ENCODE measurements around the gene NVL. TPM values are rescaled to one million over a fixed set of nuclear protein-coding genes. Genes with fewer than 3 reads are reported as not detected.
"Not testable (repeated sequence)": the region's sequence is repeated elsewhere in the genome, so short reads cannot be mapped to it uniquely, and the experiment has no call there.

The NVL gene
- total and polyA plus RNA-seq, 7 experiments from 2014 or later = 16.1 to 48.6 (median 24.7) TPM

DNA sequence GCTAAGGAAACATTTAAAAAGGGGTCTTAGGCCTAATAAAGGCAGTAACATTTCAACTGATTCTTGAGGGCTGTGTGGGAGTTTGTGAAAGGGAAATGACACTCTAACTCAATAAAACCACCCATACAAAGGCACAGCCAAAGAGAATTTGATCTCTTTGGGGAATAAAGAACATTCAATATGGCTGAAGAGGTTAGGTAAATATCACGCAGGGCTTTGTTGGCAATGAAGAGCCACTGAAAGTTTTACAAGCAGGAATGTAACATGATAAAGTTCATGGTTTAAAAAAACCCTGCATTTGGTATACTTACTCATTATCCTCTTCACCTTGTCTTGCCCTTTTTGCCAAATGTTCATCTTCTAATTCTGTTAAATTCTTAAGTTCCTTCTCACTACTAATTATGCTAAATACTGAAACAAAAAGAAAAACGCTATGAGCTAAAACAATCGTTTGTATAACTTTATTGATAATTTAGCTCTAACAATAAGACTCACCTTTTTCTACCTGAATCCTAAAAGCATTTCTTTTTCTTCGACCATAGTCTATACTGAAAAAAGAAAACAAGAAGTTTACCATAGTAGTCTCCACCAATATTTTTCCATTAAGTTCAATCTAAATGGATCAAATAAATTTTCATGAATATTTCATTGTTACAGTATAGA, 12.5 kb downstream of the NVL start:
- H3K27ac Mint-ChIP-seq = peak overlapping the region in 1 of 9 donors; percentile 47
- POLR2A ChIA-PET = interaction anchor here (1.0 kb wide), 1 partner anchor 12 kb away, joined by 3 read pairs; the partner anchor contains the start of gene NVL
- no peak overlapping the region for H3K27ac ChIP-seq (ENCODE audit: low read depth, low read length)
- H3K4me1 ChIP-seq (ENCODE audit: control insufficient read depth in 2 of 2, insufficient read depth in 2 of 2, low read length in 2 of 2) = no peaks in the 10 kb centered on the region
- peaks cover 2 to 26% (median 11%) of the 10 kb centered on the region in 7 donors for H3K4me1 Mint-ChIP-seq
- CTCF ChIA-PET = interaction anchor here (1.1 kb wide), 1 partner anchor 16 kb away, joined by 3 read pairs; no protein-coding TSS in a partner anchor
- no peaks in the 10 kb centered on the region for H3K27me3 ChIP-seq (ENCODE audit: control insufficient read depth in 2 of 2, insufficient read depth in 2 of 2, low read length in 2 of 2)
- ATAC-seq = no peak
- no peak overlapping the region for H3K4me3 ChIP-seq (ENCODE audit: low read length)
- intact Hi-C loops (cut with micrococcal nuclease) = no loop called here
- no peaks in the 10 kb centered on the region for H3K9me3 Mint-ChIP-seq
- peaks cover 0 to 36% (median 5%) of the 10 kb centered on the region in 3 experiments for H3K36me3 ChIP-seq (ENCODE audit: control insufficient read depth in 2 of 3, insufficient read depth in 3 of 3, low read length in 3 of 3)
- H3K27me3 Mint-ChIP-seq = no peaks in the 10 kb centered on the region
- peaks cover 0 to 28% (median 9%) of the 10 kb centered on the region in 5 donors for H3K36me3 Mint-ChIP-seq
- H3K4me3 Mint-ChIP-seq = no peak overlapping the region
- H3K9me3 ChIP-seq (ENCODE audit: control insufficient read depth in 2 of 3, low read length in 3 of 3) = no peaks in the 10 kb centered on the region
- no peak for DNase-seq

DNA sequence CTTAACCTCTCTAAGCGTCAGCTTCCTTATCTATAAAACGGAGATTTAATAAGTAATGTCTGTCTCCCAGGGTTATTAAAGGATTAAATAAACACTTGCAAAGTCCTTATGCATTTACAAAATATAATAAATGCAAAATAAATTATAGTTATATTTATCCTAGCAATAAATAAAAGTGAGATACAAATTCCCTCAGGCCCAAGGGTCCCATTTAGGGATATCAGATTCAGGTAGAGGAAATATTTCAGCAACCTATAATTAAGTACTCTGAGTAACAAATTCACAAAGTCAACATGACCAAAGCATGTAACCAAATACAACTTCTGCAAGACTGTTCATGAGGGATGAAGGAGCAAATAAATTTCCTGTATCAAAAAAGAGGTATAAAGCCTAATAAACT, 17.9 kb downstream of the NVL start:
- H3K4me1 ChIP-seq (ENCODE audit: control insufficient read depth in 2 of 2, insufficient read depth in 2 of 2, low read length in 2 of 2) = no peaks in the 10 kb centered on the region
- H3K9me3 ChIP-seq (ENCODE audit: control insufficient read depth in 2 of 3, low read length in 3 of 3) = no peaks in the 10 kb centered on the region
- ATAC-seq (no peak), DNase-seq (no peak)
- POLR2A ChIA-PET = no interaction called here
- no peak overlapping the region for H3K4me3 ChIP-seq (ENCODE audit: low read length)
- H3K36me3 ChIP-seq (ENCODE audit: control insufficient read depth in 2 of 3, insufficient read depth in 3 of 3, low read length in 3 of 3) = peaks cover 3 to 61% (median 10%) of the 10 kb centered on the region in 3 experiments
- Mint-ChIP-seq H3K4me1 (peaks cover 0 to 6% (median 0%) of the 10 kb centered on the region in 7 donors), H3K27me3 (no peaks in the 10 kb centered on the region), H3K9me3 (no peaks in the 10 kb centered on the region), H3K4me3 (no peak overlapping the region), H3K27ac (no peak overlapping the region), H3K36me3 (peaks cover 0 to 40% (median 13%) of the 10 kb centered on the region in 5 donors)
- no peak overlapping the region for H3K27ac ChIP-seq (ENCODE audit: low read depth, low read length)
- no peaks in the 10 kb centered on the region for H3K27me3 ChIP-seq (ENCODE audit: control insufficient read depth in 2 of 2, insufficient read depth in 2 of 2, low read length in 2 of 2)
- intact Hi-C loops (cut with micrococcal nuclease) = loop anchor here in 1 of 2 donors (5.0 kb wide), 1 partner anchor 50 kb away; no protein-coding TSS in a partner anchor
- CTCF ChIA-PET = no interaction called here

DNA sequence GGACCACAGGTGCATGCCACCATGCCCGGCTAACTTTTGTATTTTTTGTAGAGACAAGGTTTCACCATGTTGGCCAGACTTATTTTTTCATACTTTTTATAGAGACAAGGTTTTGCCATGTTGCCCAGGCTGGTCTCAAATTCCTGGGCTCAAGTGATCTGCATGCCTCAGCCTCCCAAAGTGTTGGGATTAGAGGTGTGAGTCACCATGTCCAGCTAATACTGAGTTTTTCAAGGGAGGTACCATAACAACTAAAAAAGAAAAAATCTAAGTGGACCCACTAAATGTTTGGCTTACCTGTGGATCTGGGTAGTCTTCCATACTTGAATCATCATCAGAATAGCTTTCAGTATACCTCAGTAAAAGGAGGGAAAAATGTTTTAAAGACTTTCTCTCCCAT, 18.5 kb downstream of the NVL start:
- H3K4me3 ChIP-seq (ENCODE audit: low read length); H3K4me1 Mint-ChIP-seq; DNase-seq; H3K9me3 ChIP-seq (ENCODE audit: control insufficient read depth in 2 of 3, low read length in 3 of 3); H3K4me1 ChIP-seq (ENCODE audit: control insufficient read depth in 2 of 2, insufficient read depth in 2 of 2, low read length in 2 of 2); H3K9me3 Mint-ChIP-seq; POLR2A ChIA-PET; H3K27ac ChIP-seq (ENCODE audit: low read depth, low read length); H3K4me3 Mint-ChIP-seq; H3K27me3 Mint-ChIP-seq; CTCF ChIA-PET; H3K27me3 ChIP-seq (ENCODE audit: control insufficient read depth in 2 of 2, insufficient read depth in 2 of 2, low read length in 2 of 2); H3K27ac Mint-ChIP-seq; ATAC-seq: not testable (repeated sequence)
- H3K36me3 ChIP-seq (ENCODE audit: control insufficient read depth in 2 of 3, insufficient read depth in 3 of 3, low read length in 3 of 3) = peaks cover 5 to 63% (median 10%) of the 10 kb centered on the region in 3 experiments
- intact Hi-C loops (cut with micrococcal nuclease) = loop anchor here in 1 of 2 donors (5.0 kb wide), 1 partner anchor 49 kb away; no protein-coding TSS in a partner anchor
- peaks cover 0 to 42% (median 11%) of the 10 kb centered on the region in 5 donors for H3K36me3 Mint-ChIP-seq

DNA sequence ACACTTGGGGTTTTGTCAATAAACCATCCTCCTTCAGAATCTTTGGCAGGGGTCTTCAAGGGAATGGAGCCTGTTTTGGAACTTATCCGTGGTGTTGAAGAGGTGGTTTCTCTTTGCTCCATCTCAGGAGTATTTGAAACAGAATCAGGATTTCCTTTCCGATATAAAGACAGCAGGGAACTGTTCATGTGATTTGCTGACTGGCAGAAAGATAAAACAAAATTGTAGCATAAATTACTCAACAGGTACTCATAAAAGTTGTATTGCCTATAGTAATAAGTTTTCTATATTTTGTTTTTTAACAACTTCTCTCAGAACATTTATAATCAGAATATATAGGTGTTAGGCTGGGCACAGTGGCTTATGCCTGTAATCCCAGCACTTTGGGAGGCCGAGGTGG, 21.9 kb downstream of the NVL start:
- no peaks in the 10 kb centered on the region for H3K4me1 ChIP-seq (ENCODE audit: control insufficient read depth in 2 of 2, insufficient read depth in 2 of 2, low read length in 2 of 2)
- Mint-ChIP-seq H3K27me3 (no peaks in the 10 kb centered on the region), H3K4me3 (no peak overlapping the region), H3K9me3 (no peaks in the 10 kb centered on the region), H3K36me3 (peaks cover 6 to 48% (median 21%) of the 10 kb centered on the region in 5 donors), H3K27ac (no peak overlapping the region), H3K4me1 (no peaks in the 10 kb centered on the region)
- H3K9me3 ChIP-seq (ENCODE audit: control insufficient read depth in 2 of 3, low read length in 3 of 3) = no peaks in the 10 kb centered on the region
- POLR2A ChIA-PET = no interaction called here
- peaks cover 5 to 68% (median 23%) of the 10 kb centered on the region in 3 experiments for H3K36me3 ChIP-seq (ENCODE audit: control insufficient read depth in 2 of 3, insufficient read depth in 3 of 3, low read length in 3 of 3)
- no peak overlapping the region for H3K27ac ChIP-seq (ENCODE audit: low read depth, low read length)
- H3K4me3 ChIP-seq (ENCODE audit: low read length) = no peak overlapping the region
- intact Hi-C loops (cut with micrococcal nuclease) = no loop called here
- ATAC-seq (no peak), DNase-seq (no peak)
- CTCF ChIA-PET = no interaction called here
- H3K27me3 ChIP-seq (ENCODE audit: control insufficient read depth in 2 of 2, insufficient read depth in 2 of 2, low read length in 2 of 2) = no peaks in the 10 kb centered on the region

DNA sequence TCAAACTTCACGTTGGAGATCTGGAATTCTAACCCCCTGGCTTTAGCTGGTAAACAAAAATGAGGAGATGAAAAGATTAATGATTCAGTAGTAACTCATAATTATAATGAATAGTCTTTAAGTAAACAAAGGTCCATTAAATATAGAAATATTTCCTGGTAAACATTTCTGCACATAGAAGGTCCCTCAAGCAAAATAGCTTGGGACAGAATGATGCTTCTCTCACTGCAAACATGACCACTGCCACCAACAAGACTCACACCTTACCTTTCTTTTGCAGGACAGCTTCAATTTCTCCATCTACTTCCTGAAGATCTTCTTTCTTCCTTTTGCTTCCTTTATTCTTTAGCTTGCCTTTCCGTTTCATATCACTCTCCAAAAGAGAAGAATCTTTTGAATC, 25.2 kb downstream of the NVL start:
- no peak overlapping the region for H3K4me3 ChIP-seq (ENCODE audit: low read length)
- intact Hi-C loops (cut with micrococcal nuclease) = no loop called here
- peaks cover 0 to 1% (median 0%) of the 10 kb centered on the region in 11 donors for H3K9me3 Mint-ChIP-seq
- no peaks in the 10 kb centered on the region for H3K27me3 Mint-ChIP-seq
- H3K27ac Mint-ChIP-seq = no peak overlapping the region
- no peak overlapping the region for H3K4me3 Mint-ChIP-seq
- H3K9me3 ChIP-seq (ENCODE audit: control insufficient read depth in 2 of 3, low read length in 3 of 3) = no peaks in the 10 kb centered on the region
- no peaks in the 10 kb centered on the region for H3K27me3 ChIP-seq (ENCODE audit: control insufficient read depth in 2 of 2, insufficient read depth in 2 of 2, low read length in 2 of 2)
- H3K4me1 ChIP-seq (ENCODE audit: control insufficient read depth in 2 of 2, insufficient read depth in 2 of 2, low read length in 2 of 2) = no peaks in the 10 kb centered on the region
- H3K36me3 ChIP-seq (ENCODE audit: control insufficient read depth in 2 of 3, insufficient read depth in 3 of 3, low read length in 3 of 3) = peaks cover 3 to 76% (median 32%) of the 10 kb centered on the region in 3 experiments
- no peak overlapping the region for H3K27ac ChIP-seq (ENCODE audit: low read depth, low read length)
- H3K36me3 Mint-ChIP-seq = peaks cover 6 to 54% (median 22%) of the 10 kb centered on the region in 5 donors
- DNase-seq (no peak), ATAC-seq (no peak)
- H3K4me1 Mint-ChIP-seq = no peaks in the 10 kb centered on the region
- POLR2A ChIA-PET = no interaction called here
- CTCF ChIA-PET = interaction anchor here (0.6 kb wide), 1 partner anchor 1592 kb away, joined by 3 read pairs; no protein-coding TSS in a partner anchor

DNA sequence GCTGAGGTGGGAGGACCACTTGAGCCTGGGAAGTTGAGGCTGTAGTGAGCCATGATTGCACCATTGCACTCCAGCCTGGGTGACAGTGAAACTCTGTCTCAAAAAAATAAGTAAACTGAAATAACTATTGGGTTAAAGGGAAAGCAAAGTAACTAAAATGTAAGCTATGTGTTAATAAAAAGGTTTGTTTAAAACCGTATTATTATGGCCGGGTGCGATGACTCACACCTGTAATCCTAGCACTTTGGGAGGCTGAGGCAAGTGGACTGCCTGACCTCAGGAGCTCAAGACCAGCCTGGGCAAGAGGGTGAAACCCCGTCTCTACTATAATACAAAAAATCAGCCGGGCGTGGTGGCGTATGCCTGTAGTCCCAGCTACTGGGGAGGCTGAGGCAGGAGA, 27.0 kb downstream of the NVL start:
- H3K9me3 ChIP-seq (ENCODE audit: control insufficient read depth in 2 of 3, low read length in 3 of 3) = no peaks in the 10 kb centered on the region
- Mint-ChIP-seq H3K27ac (no peak overlapping the region), H3K27me3 (no peaks in the 10 kb centered on the region), H3K4me1 (peaks cover 0 to 3% (median 0%) of the 10 kb centered on the region in 7 donors), H3K4me3 (no peak overlapping the region), H3K9me3 (peaks cover 0 to 1% (median 0%) of the 10 kb centered on the region in 11 donors), H3K36me3 (peaks cover 10 to 66% (median 26%) of the 10 kb centered on the region in 5 donors)
- H3K27me3 ChIP-seq (ENCODE audit: control insufficient read depth in 2 of 2, insufficient read depth in 2 of 2, low read length in 2 of 2) = no peaks in the 10 kb centered on the region
- ATAC-seq = no peak
- H3K27ac ChIP-seq (ENCODE audit: low read depth, low read length) = no peak overlapping the region
- DNase-seq = no peak
- H3K4me3 ChIP-seq (ENCODE audit: low read length) = no peak overlapping the region
- CTCF ChIA-PET = no interaction called here
- H3K36me3 ChIP-seq (ENCODE audit: control insufficient read depth in 2 of 3, insufficient read depth in 3 of 3, low read length in 3 of 3) = peaks cover 9 to 81% (median 38%) of the 10 kb centered on the region in 3 experiments
- POLR2A ChIA-PET = no interaction called here
- intact Hi-C loops (cut with micrococcal nuclease) = no loop called here
- no peaks in the 10 kb centered on the region for H3K4me1 ChIP-seq (ENCODE audit: control insufficient read depth in 2 of 2, insufficient read depth in 2 of 2, low read length in 2 of 2)

DNA sequence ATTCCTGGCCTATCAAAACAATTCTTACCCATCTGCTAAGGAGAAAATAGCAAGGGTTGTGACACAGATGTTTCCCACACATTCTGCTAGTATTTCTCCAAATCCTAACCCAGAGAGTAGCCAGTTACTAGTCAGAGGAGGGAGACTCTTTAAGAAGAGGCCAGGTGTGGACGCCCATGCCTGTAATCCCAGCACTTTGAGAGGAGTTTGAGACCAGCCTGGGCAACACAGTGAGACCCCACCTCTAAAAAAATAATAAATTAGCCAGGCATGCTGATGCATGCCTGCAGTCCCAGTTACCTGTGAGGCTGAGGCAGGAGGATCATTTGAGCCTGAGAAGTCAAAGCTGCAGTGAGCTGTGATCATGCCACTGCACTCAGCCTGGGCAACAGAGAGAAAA, 28.6 kb downstream of the NVL start:
- Mint-ChIP-seq H3K27me3 (no peaks in the 10 kb centered on the region), H3K4me3 (no peak overlapping the region), H3K9me3 (peaks cover 0 to 1% (median 0%) of the 10 kb centered on the region in 11 donors), H3K4me1 (peaks cover 0 to 3% (median 0%) of the 10 kb centered on the region in 7 donors), H3K36me3 (peaks cover 14 to 59% (median 26%) of the 10 kb centered on the region in 5 donors), H3K27ac (peak overlapping the region in 1 of 9 donors; percentile 29)
- intact Hi-C loops (cut with micrococcal nuclease) = no loop called here
- ChIA-PET POLR2A (no interaction called here), CTCF (no interaction called here)
- no peaks in the 10 kb centered on the region for H3K27me3 ChIP-seq (ENCODE audit: control insufficient read depth in 2 of 2, insufficient read depth in 2 of 2, low read length in 2 of 2)
- no peaks in the 10 kb centered on the region for H3K9me3 ChIP-seq (ENCODE audit: control insufficient read depth in 2 of 3, low read length in 3 of 3)
- H3K4me3 ChIP-seq (ENCODE audit: low read length) = no peak overlapping the region
- no peak overlapping the region for H3K27ac ChIP-seq (ENCODE audit: low read depth, low read length)
- peaks cover 7 to 76% (median 37%) of the 10 kb centered on the region in 3 experiments for H3K36me3 ChIP-seq (ENCODE audit: control insufficient read depth in 2 of 3, insufficient read depth in 3 of 3, low read length in 3 of 3)
- DNase-seq (no peak), ATAC-seq (no peak)
- no peaks in the 10 kb centered on the region for H3K4me1 ChIP-seq (ENCODE audit: control insufficient read depth in 2 of 2, insufficient read depth in 2 of 2, low read length in 2 of 2)
